Measurements from ENCODE around the gene SUMO3. TPM values are rescaled to one million over a fixed set of nuclear protein-coding genes. Genes with fewer than 3 reads are reported as not detected.

Gene SUMO3
- total and polyA plus RNA-seq, 2 of the 4 experiments (the other 2 are of a cell fraction): 64.9 to 101 TPM

DNA sequence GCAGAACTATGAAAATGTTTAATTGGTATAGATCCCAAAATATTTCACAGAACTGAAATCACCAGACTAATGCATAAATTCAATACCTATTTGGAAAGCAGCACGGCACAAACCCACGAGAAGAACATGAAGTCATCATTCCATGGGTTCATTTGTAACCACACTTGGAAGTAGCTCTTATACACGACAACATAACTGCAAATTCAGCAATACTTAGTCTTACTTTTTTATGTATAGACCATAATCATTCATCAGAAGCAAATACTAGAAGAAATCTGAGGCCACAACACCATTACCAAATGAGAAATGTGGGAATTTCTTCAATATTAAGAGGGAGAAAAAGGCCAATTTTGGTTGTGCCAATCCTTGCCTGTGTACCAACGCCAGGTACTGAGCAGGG lies 12.0 kb downstream of the SUMO3 start:
- no peak overlapping the region for H2BK15ac ChIP-seq (ENCODE audit: low read depth, low read length)
- H3K4ac ChIP-seq (ENCODE audit: low read depth, low read length): no peak overlapping the region
- H3K79me1 ChIP-seq (ENCODE audit: low read depth in 1 of 2, low read length in 2 of 2): peaks cover 34 to 78% of the 10 kb centered on the region in 2 experiments
- in situ Hi-C loops (cut with MboI; ENCODE audit: low sequenced_read_pairs) (loop anchor here (25.0 kb wide), 1 partner anchor 306 kb away; no protein-coding TSS in a partner anchor), dilution Hi-C loops (cut with HindIII; ENCODE audit: low sequenced_read_pairs, unreplicated experiment) (no loop called here), intact Hi-C loops (cut with micrococcal nuclease) (loop anchor here (10.0 kb wide), 1 partner anchor 329 kb away; no protein-coding TSS in a partner anchor)
- H4K91ac ChIP-seq (ENCODE audit: insufficient read depth, low read depth, low read length): no peak overlapping the region
- no peaks in the 10 kb centered on the region; the same call in 1 of the 2 replicates for H3K4me1 ChIP-seq (ENCODE audit: control insufficient read depth, insufficient read depth, low read length)
- H3K27me3 ChIP-seq (ENCODE audit: control insufficient read depth, insufficient read depth, low read length): no peaks in the 10 kb centered on the region
- H4K20me1 ChIP-seq (ENCODE audit: insufficient read depth, low read length): peaks cover 22% of the 10 kb centered on the region
- H3K23ac ChIP-seq (ENCODE audit: low read depth, low read length): no peak overlapping the region
- DNase-seq: no peak
- TF ChIP-seq RCOR1 (IDR thresholded peaks at IDR 0.05; ENCODE audit: insufficient replicate concordance, low read length) (no peak), MAFK (IDR thresholded peaks at IDR 0.05; ENCODE audit: low read depth, low read length) (peak; percentile 18; the same call in 1 of the 2 replicates), NFE2L2 (IDR thresholded peaks at IDR 0.05; ENCODE audit: low read depth, low read length) (no peak), MXI1 (IDR thresholded peaks at IDR 0.05; ENCODE audit: borderline replicate concordance, low read depth, low read length) (no peak)
- no peak overlapping the region for H2AK9ac ChIP-seq (replicated peaks; ENCODE audit: low read depth, low read length, poor library complexity)
- H3K27ac ChIP-seq (ENCODE audit: insufficient read depth, low read length): no peak overlapping the region
- H2BK5ac ChIP-seq (ENCODE audit: low read depth, low read length, poor library complexity, severe bottlenecking): no peak overlapping the region
- H4K8ac ChIP-seq (ENCODE audit: low read depth in 2 of 2, low read length in 2 of 2): no peak overlapping the region
- peaks cover 5% of the 10 kb centered on the region for H3K9me1 ChIP-seq (ENCODE audit: insufficient read depth, low read length)
- no peak overlapping the region for H3K56ac ChIP-seq (ENCODE audit: extremely low read depth, insufficient read depth, low read length)
- BruUV-seq (replicated peaks): no TSS peak
- no peak overlapping the region for H2BK120ac ChIP-seq (ENCODE audit: low read depth, low read length)
- H2AFZ ChIP-seq (replicated peaks; ENCODE audit: low read length, poor library complexity): no peak overlapping the region
- CTCF ChIA-PET: no interaction called here
- H3K4me3 ChIP-seq (ENCODE audit: insufficient read depth, low read depth, low read length): no peak overlapping the region
- H3K9me3 ChIP-seq (ENCODE audit: control insufficient read depth, insufficient read depth, low read length): no peaks in the 10 kb centered on the region
- H3K18ac ChIP-seq (ENCODE audit: low read depth, low read length): no peak overlapping the region
- H3K9ac ChIP-seq (ENCODE audit: low read depth, low read length): no peak overlapping the region
- ATAC-seq (ENCODE audit: low read depth): no peak
- 93% methylated on average over 3 of the region's 4 CpGs; no CpG with 5 or more reads in 1 of the 2 experiments for WGBS, 2 experiments (ENCODE audit: extremely low coverage in 2 of 2, insufficient read length in 1 of 2)
- no peak overlapping the region for H2BK20ac ChIP-seq (ENCODE audit: low read depth, low read length)
- POLR2A ChIA-PET (ENCODE audit: unreplicated experiment): no interaction called here
- no peak overlapping the region for H4K5ac ChIP-seq (ENCODE audit: low read depth, low read length)
- H3K14ac ChIP-seq (replicated peaks; ENCODE audit: low read depth, low read length): no peak overlapping the region
- no peak overlapping the region for H2AK5ac ChIP-seq (ENCODE audit: low read depth, low read length)
- H3K4me2 ChIP-seq (ENCODE audit: low read depth, low read length): no peak overlapping the region
- H3K36me3 ChIP-seq (ENCODE audit: control insufficient read depth, insufficient read depth, low read length): peaks cover 47% of the 10 kb centered on the region

Measured in IMR-90 (cell line).